Activated CD4-positive, alpha-beta T cell treated with anti-CD3 and anti-CD28 coated beads, Interleukin-2, amount 10 ng/mL, durations not matched to agents 7 days and 5 days (primary cell): ENCODE measurements around the gene METRNL. TPM values are rescaled to one million over a fixed set of nuclear protein-coding genes. Genes with fewer than 3 reads are reported as not detected.
A peak's percentile ranks its signal among the peaks of the same experiment; 100 is the strongest.

Source experiments
- CTCF ChIA-PET: fragments of 350-600 bp; sonication (Branson Sonifier 250); formaldehyde crosslinking; loops from one replicate; lab custom pipeline; 2021; ENCODE audit warnings: antibody characterized with exemption; lab: Charles Lee
- POLR2A ChIA-PET: fragments of 350-600 bp; sonication (Branson Sonifier 250); formaldehyde crosslinking; loops from one replicate; lab custom pipeline; 2021; ENCODE audit warnings: antibody characterized with exemption; lab: Charles Lee
- DNase-seq: peaks from one replicate; pipeline ENCODE4 v3.0.0-alpha.2; 2020
- H3K27ac Mint-ChIP-seq: one replicate; pipeline ENCODE4 v1.8.0; 2021; ENCODE audit warnings: mild to moderate bottlenecking, moderate library complexity, mixed read lengths
- H3K27me3 Mint-ChIP-seq: one replicate; pipeline ENCODE4 v1.8.0; 2021; ENCODE audit warnings: mixed read lengths
- H3K36me3 Mint-ChIP-seq: one replicate; pipeline ENCODE4 v1.8.0; 2021; ENCODE audit warnings: low read depth, mixed read lengths
- H3K4me1 Mint-ChIP-seq: one replicate; pipeline ENCODE4 v1.8.0; 2021; ENCODE audit warnings: mixed read lengths
- H3K4me3 Mint-ChIP-seq: one replicate; pipeline ENCODE4 v1.8.0; 2021; ENCODE audit warnings: mild to moderate bottlenecking, moderate library complexity, mixed read lengths
- H3K9me3 Mint-ChIP-seq: one replicate; pipeline ENCODE4 v1.8.0; 2021; ENCODE audit warnings: mixed read lengths
- total RNA-seq, 2 experiments: library from RNA; stranded (reverse); gene quantifications; one replicate each; pipeline ENCODE4 v1.2.3, GENCODE V29; 2021

The METRNL gene
- total RNA-seq, 2 experiments from 2014 or later = 2.1 to 2.2 TPM

DNA sequence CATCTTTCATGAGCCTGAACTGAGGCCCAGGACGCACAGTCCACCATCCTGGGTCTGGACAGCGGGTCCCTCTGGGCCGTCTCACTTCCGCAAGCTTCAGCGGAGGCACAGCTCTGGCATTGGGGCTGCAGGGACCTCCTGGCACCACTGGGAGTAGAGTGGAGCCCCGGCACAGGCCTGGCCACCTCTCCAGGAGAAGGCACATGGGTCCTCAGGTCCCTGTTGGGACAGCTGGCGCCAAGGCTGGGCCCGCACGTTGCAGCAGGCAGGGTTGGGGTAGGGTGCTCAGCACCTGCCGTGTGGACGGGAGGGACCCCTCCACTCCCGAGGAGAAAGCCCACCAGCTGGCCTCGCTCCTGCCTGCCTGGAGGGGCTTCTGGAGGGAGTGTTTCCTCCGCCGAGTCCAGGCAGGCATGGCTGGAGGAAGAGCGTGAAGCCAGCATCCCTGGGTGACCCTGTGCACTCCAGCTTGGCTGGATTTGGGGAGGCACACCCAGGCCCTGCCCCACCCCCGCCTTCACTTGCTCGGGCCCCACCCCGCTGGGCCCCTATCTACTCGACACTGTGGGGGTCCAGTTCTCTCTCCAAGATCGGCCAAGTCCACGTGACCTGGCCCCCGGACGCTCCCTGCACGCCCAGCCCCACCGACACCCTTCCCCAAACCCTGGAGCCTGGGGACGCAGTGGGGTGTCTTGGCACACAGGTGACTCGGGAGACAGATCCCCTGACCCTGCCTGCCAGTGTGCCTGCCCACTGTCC lies 6.6 kb upstream of the METRNL start:
- Mint-ChIP-seq H3K4me1 (peaks cover 32% of the 10 kb centered on the region), H3K27me3 (peaks cover 19% of the 10 kb centered on the region), H3K4me3 (no peak overlapping the region), H3K36me3 (no peaks in the 10 kb centered on the region), H3K27ac (no peak overlapping the region), H3K9me3 (no peaks in the 10 kb centered on the region)
- DNase-seq = no peak
- ChIA-PET CTCF (no interaction called here), POLR2A (no interaction called here)

DNA sequence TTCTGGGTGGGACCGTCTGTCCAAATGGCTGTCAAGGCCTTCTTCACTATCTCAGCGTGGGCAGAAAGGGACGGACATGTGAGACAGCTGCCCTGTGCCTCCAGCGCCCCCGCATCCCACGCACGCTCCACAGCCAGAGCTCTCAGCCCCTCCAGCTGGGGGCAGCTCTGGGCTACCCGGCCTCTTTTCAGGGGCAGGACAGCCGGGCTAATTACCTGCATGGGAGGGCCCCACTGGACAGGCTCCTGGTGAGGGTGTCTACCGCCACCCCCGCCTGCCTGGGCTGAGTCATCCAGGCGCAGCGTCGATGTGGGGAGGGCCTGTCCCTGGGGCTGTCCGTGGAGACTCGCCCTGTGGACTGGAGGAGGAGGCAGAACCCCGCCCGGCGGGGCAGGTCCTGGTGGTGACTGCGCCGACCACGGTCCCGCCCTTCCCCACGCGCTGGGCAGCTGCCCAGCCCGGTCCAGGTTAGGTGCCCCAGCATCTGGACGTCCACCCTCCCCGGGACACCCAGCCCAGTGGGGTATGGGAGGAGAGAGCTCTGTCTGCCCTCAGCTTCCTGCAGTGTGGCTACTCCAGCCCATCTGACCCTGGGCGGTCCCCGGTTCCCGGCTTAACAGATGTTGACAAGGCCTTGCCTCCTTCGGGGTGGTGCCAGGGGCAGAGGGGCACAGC lies 5.9 kb upstream of the METRNL start:
- H3K36me3 Mint-ChIP-seq = no peaks in the 10 kb centered on the region
- peaks cover 30% of the 10 kb centered on the region for H3K4me1 Mint-ChIP-seq
- CTCF ChIA-PET = no interaction called here
- no peak overlapping the region for H3K27ac Mint-ChIP-seq
- H3K4me3 Mint-ChIP-seq = no peak overlapping the region
- H3K9me3 Mint-ChIP-seq = no peaks in the 10 kb centered on the region
- no peak for DNase-seq
- POLR2A ChIA-PET = no interaction called here
- peaks cover 24% of the 10 kb centered on the region for H3K27me3 Mint-ChIP-seq

DNA sequence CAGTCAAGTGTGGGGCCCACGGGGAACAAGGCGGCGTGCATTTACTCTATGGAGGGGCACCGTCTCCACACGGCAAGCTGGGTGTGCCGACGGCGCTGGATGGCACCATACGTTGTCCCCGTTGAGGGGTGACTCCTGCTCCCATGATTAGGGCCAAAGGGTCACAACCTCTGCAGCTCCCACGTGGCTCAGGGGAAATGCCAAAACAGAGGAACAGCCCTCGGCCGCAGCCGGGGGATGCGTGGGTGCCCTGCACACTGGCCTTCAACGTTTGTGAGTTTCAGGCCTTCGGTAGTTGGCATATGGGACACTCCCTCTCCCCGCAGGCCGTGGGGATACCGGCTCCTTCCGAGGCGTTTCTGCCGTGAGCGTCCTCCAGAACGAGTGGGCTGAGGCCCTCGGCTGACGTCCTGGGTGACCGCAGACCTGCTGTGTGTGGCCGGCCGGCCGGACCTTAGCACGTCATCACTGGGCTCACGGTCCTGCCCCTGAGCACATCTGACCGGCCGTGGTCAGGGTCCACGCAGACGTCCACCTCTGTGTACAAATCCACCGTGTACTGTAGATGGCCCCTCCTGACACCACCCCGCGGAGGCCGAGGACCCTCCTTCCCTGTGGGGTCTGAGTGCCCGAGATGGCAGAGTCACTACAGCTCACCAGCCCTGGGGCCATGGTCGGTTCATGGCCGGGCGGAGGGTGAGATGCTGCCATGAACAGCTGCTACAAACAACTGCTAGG lies 4.8 kb upstream of the METRNL start:
- Mint-ChIP-seq H3K27ac (no peak overlapping the region), H3K9me3 (no peaks in the 10 kb centered on the region), H3K27me3 (peaks cover 24% of the 10 kb centered on the region), H3K4me3 (no peak overlapping the region), H3K4me1 (peaks cover 22% of the 10 kb centered on the region), H3K36me3 (no peaks in the 10 kb centered on the region)
- ChIA-PET POLR2A (no interaction called here), CTCF (no interaction called here)
- DNase-seq = no peak

DNA sequence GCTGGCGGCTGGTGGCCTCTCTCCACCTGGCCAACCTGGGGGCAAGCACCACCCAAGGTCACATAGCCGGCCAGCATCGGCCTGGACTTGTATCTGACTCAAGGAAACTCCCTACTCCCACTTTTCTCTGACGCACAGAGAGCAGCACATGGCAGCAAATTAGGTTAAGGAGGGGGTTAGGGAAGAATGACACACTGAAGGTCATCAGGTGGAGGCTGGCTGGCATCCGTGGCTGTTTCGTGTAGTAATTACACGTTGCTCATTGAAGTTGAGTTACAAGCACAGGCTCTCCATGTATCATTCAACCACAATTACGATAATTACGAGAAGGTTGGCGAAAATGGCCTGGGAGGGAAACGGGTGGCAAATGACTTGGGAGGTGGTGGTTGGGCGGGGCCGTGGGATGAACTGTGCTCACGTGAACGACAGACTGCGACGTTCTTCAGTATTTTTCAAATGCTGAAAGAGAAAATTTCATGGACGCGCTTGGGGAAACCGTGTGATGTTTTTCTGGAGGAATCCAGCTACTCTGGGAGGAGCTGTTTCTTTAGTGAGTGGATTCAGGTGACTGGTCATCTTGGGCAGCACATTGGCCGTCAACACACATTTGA lies 4.0 kb upstream of the METRNL start:
- no peaks in the 10 kb centered on the region for H3K36me3 Mint-ChIP-seq
- ChIA-PET CTCF (interaction anchor here (0.9 to 1.0 kb wide), 2 partner anchors 19 to 210 kb away, joined by 3 read pairs; no protein-coding TSS in a partner anchor), POLR2A (no interaction called here)
- no peak for DNase-seq
- H3K4me1 Mint-ChIP-seq = peaks cover 18% of the 10 kb centered on the region
- H3K4me3 Mint-ChIP-seq = no peak overlapping the region
- peaks cover 24% of the 10 kb centered on the region for H3K27me3 Mint-ChIP-seq
- no peaks in the 10 kb centered on the region for H3K9me3 Mint-ChIP-seq
- no peak overlapping the region for H3K27ac Mint-ChIP-seq

DNA sequence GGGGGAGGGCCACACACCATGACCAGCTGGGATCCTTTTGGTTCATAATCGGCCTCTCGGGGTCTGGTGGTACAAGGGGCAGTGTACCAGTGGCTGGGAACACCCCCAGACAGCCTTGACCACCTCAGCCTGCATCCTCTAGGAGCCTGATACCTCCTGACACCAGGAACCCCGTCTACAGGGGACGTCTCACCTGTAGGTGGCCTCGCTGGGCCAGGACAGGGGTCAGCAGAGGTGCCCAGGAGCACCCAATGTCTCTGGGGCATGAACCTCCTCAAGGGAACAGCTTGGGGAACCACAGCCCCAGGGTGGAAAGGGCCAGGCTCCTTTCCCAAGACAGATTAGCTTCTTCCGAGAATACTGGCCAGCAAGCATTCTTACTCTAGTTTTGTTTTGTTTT lies 2.5 kb upstream of the METRNL start:
- Mint-ChIP-seq H3K27me3 (peaks cover 20% of the 10 kb centered on the region), H3K9me3 (no peaks in the 10 kb centered on the region), H3K4me1 (peaks cover 7% of the 10 kb centered on the region), H3K27ac (no peak overlapping the region), H3K36me3 (no peaks in the 10 kb centered on the region), H3K4me3 (no peak overlapping the region)
- ChIA-PET CTCF (no interaction called here), POLR2A (no interaction called here)
- DNase-seq = no peak

DNA sequence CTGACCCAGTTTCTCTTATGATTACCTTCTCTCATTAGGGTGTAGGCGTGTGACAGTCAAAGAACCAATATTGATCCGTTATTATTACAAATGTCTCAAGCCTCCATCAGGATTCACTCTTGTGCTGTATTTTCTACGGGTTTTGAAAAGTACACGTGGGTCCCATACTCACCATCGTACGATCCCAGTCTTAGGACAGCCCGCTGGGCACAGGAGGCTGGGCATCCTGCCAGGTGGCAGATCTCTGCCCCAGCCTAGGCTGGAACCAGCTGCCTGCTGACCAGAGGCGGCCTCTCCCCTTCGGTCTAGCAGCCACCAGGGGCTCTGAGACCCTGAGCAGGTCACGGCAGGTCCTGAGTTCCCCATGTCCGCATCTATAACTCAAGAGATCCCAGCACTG lies 2.0 kb upstream of the METRNL start:
- H3K27ac Mint-ChIP-seq = no peak overlapping the region

DNA sequence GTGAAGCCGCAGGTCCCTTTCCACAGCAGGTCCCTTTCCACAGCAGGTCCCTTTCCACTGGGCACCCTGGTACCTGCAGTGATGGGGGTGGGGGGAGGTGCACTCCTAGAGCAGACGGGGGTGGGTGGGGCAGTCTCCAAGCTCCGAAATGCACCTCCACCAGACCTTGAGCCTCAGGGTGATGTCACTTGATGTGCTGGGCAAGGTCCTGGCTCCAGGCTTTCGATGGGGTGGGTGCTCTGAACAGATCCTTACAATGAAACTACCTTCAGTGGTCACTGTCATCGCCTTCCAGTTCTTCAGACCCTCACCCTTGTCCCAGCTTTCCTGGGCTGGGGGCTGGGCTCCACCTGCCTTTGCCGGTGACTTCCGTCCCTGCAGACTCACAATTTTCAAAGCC lies 1.5 kb upstream of the METRNL start:
- CTCF ChIA-PET = no interaction called here

More for the DNA sequence above, 2.0 kb upstream of the METRNL start:
- CTCF ChIA-PET = no interaction called here
- Mint-ChIP-seq H3K4me1 (peaks cover 5% of the 10 kb centered on the region), H3K27me3 (peaks cover 25% of the 10 kb centered on the region), H3K36me3 (no peaks in the 10 kb centered on the region), H3K9me3 (no peaks in the 10 kb centered on the region), H3K4me3 (peak overlapping the region; percentile 25)
- DNase-seq = no peak
- POLR2A ChIA-PET = no interaction called here

DNA sequence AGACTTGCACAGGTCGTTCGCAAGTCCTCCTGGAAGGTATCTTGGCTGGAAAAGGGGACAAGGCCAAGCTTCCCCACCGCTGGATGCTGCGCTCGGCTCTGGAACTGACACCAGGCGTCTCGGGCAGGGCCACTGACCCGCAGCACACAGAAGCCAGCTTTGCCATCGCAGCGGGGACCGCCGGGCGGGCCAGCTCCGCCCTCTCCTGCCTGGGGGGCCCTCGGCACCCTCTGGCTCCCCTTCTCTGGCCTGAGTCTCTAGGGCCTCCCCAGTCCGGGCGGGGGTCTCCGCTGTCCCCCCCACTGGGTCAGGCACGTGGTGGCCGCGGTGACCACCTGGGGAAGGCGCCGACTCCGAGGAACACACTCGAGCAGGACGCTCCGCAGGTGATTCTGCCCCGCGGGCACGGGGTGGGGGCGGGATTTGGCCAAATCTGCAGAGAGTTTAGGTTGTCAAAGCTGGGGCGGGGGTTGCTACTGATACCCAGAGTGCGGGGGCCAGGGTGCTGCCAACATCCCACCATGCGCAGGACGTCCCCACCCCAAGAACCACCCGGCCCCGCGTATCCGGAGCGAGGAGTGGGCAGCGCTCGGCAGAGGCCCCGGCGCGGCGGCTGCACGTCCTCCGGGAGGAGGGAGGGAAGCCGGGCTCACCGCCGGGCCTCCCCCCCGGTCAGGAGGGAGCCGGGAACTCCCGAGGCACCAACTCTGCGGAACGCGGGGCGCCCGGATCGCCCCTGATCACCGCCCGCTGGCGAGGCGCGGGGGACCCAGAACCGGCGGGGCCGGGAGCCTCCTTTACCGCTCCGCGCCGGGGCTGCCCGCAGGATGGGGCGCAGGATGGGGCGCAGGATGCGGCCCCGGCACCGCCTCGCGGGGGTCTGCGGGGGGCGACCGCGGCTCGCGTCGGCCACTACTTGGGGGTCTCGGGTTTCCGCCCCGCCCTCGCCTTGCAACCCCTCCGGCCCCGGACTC lies 744 bp upstream of the METRNL start:
- DNase-seq = no peak
- no peaks in the 10 kb centered on the region for H3K36me3 Mint-ChIP-seq
- ChIA-PET POLR2A (no interaction called here), CTCF (interaction anchor here (0.6 kb wide), 1 partner anchor 392 kb away, joined by 3 read pairs; no protein-coding TSS in a partner anchor)
- peak overlapping the region; percentile 41 for H3K4me3 Mint-ChIP-seq
- H3K27ac Mint-ChIP-seq = peak overlapping the region; percentile 62
- H3K27me3 Mint-ChIP-seq = peaks cover 31% of the 10 kb centered on the region
- no peaks in the 10 kb centered on the region for H3K9me3 Mint-ChIP-seq
- peaks cover 18% of the 10 kb centered on the region for H3K4me1 Mint-ChIP-seq

More for the DNA sequence above, 1.5 kb upstream of the METRNL start:
- POLR2A ChIA-PET = no interaction called here
- Mint-ChIP-seq H3K27ac (peak overlapping the region; percentile 62), H3K4me1 (peaks cover 11% of the 10 kb centered on the region), H3K27me3 (peaks cover 30% of the 10 kb centered on the region), H3K4me3 (peak overlapping the region; percentile 25), H3K36me3 (no peaks in the 10 kb centered on the region), H3K9me3 (no peaks in the 10 kb centered on the region)
- no peak for DNase-seq

DNA sequence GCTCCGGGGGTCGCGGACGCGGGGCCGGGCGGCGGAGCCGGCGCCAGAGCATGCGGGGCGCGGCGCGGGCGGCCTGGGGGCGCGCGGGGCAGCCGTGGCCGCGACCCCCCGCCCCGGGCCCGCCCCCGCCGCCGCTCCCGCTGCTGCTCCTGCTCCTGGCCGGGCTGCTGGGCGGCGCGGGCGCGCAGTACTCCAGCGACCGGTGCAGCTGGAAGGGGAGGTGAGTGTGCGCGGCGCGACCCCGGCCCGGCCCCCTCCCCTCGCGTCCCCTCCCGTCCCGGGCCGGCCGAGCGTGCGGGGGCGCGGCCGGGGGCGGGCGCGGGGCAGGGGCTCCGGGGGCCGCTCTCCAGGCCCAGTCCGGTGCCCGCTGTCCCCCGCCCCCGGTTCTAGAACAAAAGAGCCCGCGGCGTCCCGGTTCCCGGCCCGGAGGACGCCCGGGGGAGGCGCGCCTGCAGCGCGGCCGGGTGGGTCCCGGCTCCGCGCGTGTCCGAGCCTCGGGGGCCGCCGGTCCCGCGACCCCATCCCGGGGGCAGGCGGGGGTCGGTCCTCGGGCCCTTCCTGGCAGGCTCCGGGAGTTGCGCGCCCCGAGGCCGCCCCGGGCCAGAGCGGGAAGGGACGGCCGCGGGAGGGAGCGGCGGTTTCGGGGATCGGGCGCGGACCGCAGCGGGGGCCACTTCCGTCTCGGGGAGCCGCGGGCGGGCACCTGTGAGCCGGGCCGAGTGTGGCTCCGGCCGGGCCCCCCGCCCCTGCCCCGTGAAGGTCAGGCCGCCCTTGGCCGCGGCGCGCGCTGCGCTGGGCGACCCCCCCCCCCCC lies 563 bp downstream of the METRNL start:
- H3K4me1 Mint-ChIP-seq = peaks cover 28% of the 10 kb centered on the region
- ChIA-PET CTCF (interaction anchor here (1.1 kb wide), 1 partner anchor 12 kb away, joined by 3 read pairs; no protein-coding TSS in a partner anchor), POLR2A (no interaction called here)
- peaks cover 31% of the 10 kb centered on the region for H3K27me3 Mint-ChIP-seq
- no peak overlapping the region for H3K4me3 Mint-ChIP-seq
- H3K36me3 Mint-ChIP-seq = no peaks in the 10 kb centered on the region
- DNase-seq = no peak
- H3K27ac Mint-ChIP-seq = no peak overlapping the region
- no peaks in the 10 kb centered on the region for H3K9me3 Mint-ChIP-seq

DNA sequence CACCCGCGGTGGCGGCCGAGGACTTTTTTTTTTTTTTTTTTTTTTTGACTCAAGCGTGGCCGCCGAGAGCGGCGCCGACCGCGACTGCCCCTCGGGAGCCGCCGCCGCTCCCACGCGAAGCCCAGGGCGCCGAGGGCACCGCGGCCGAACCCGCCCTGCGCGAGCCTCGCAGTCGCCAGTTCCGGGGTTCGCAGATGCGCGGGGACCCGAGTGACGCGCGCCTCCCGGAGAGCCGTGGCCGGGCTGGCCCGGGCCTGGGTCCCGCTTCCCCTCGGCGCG lies 1.1 kb downstream of the METRNL start:
- no peak overlapping the region for H3K4me3 Mint-ChIP-seq
- H3K4me1 Mint-ChIP-seq = peaks cover 28% of the 10 kb centered on the region
- peaks cover 31% of the 10 kb centered on the region for H3K27me3 Mint-ChIP-seq
- H3K27ac Mint-ChIP-seq = no peak overlapping the region
- DNase-seq = peak; percentile 31
- CTCF ChIA-PET = interaction anchor here (1.1 kb wide), 1 partner anchor 11 kb away, joined by 3 read pairs; no protein-coding TSS in a partner anchor
- POLR2A ChIA-PET = no interaction called here
- H3K9me3 Mint-ChIP-seq = no peaks in the 10 kb centered on the region
- no peaks in the 10 kb centered on the region for H3K36me3 Mint-ChIP-seq

DNA sequence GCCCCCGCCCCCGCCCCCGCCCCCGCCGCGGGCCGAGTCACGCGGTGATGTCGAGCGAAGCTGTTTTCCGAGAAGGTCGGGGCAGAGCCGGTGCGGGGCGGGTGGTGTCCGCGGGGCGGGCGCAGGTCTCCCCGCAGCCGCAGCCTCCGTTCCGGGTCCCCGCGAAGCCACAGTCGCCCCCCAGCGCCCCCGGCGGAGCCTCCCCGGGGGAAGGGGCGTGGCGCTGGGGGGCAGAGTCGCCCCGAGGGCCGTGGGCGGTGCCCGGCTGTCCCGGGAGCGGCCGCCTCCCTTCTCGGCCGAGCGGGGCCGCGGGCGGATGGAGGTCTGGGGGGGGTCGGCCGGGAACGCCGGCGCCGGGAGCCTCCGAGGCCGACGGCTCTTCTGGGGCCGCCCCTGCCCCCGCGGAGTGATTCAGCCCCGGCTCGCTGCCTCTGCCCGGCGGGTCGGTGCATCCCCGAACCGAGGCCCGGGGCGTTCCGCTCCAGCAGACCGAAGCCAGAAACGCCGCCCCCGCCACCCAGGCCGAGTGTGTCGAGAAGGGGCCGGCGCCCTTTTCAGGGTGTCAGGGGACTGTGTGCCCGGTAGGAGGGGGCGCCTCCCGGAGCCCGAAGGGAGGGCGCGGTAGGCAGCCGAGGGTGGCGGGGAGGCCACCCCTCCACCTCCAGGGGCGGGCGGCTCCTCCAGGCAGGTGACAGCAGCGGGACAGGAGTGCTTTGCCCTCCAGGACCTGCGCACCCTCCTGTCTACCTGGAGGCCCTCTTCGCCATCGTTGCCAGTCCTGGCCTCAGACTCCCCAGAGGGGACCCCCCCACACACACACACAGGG lies 1.7 kb downstream of the METRNL start:
- peaks cover 31% of the 10 kb centered on the region for H3K27me3 Mint-ChIP-seq
- ChIA-PET CTCF (interaction anchor here (1.1 kb wide), 1 partner anchor 11 kb away, joined by 3 read pairs; no protein-coding TSS in a partner anchor), POLR2A (no interaction called here)
- DNase-seq = no peak
- no peaks in the 10 kb centered on the region for H3K36me3 Mint-ChIP-seq
- H3K4me1 Mint-ChIP-seq = peaks cover 28% of the 10 kb centered on the region
- no peaks in the 10 kb centered on the region for H3K9me3 Mint-ChIP-seq
- peak overlapping the region; percentile 59 for H3K4me3 Mint-ChIP-seq
- H3K27ac Mint-ChIP-seq = no peak overlapping the region
